ENCODE measurements around the gene CRTAP. TPM values are rescaled to one million over a fixed set of nuclear protein-coding genes. Genes with fewer than 3 reads are reported as not detected.
"Not testable (repeated sequence)": the region's sequence is repeated elsewhere in the genome, so short reads cannot be mapped to it uniquely, and the experiment has no call there.

The CRTAP gene
- total RNA-seq: 10 to 100 TPM; 14.9 to 19.5 TPM

- H3K4me3 Mint-ChIP-seq: peak within 1 kb of the TSS; percentile 85
- H3K4me1 Mint-ChIP-seq (ENCODE audit: low read depth in 2 of 2): peaks cover 7 to 18% of the 10 kb centered on the region in 2 donors
- H3K27ac Mint-ChIP-seq: peak within 1 kb of the TSS; percentile 64 to 68
- H3K36me3 Mint-ChIP-seq: no peaks in the 10 kb centered on the region
- no peaks in the 10 kb centered on the region for H3K9me3 Mint-ChIP-seq
- H3K27me3 Mint-ChIP-seq: peaks cover 0 to 2% of the 10 kb centered on the region in 2 donors
- DNase-seq (ENCODE audit: low spot score): peak; percentile 88
- ATAC-seq: peak; percentile 94 to 95
These were observed at the start of gene CRTAP for GRCh38 chr3:33113772-33114621. Gene CRTAP, plus strand, starts transcription at chr3:33114014. Its CDS starts 64 bp downstream, at chr3:33114078.

DNA sequence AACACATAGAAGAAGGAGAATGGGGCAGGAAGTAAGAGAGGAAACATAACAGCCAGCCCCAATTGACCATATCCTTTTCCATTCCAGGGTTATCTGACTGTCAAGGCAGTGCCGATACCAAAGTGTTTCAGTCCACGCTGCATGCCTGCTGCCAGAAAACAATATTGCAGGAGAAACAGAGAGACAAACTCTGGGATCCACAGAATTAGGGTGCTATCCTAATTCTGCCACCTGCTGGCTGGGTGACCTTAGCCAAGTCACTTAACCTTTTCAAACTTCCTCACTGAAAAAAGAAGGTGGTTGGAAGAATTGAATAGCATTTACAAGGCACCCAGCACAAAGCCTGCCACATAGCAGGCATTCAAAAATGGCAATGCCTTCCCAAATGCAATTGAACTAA, 48.9 kb upstream of the CRTAP start:
- Mint-ChIP-seq H3K27ac (no peak overlapping the region), H3K9me3 (no peaks in the 10 kb centered on the region), H3K4me3 (no peak overlapping the region), H3K27me3 (no peaks in the 10 kb centered on the region), H3K4me1 (ENCODE audit: low read depth in 2 of 2) (peaks cover 26 to 29% of the 10 kb centered on the region in 2 donors), H3K36me3 (peaks cover 15% of the 10 kb centered on the region)
- DNase-seq (ENCODE audit: low spot score) (no peak), ATAC-seq (no peak)

DNA sequence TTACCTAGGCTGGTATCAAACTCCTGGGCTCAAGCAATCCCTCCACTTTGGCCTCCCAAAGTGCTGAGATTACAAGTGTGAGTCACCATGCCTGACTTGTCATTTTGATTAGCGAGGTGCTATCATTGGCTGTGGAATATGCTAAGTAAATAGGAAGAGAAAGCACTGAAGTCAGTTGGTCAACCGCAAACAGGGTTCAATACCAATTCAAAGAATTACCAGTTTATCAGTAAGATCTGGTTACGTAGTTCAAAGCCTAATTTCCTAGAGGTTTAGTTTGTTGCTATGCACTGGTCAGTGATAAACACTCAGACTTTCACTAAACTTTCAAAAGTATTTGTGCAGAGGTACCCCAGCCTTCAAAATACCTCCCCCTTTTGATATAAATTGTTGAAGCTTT, 46.3 kb upstream of the CRTAP start:
- H3K27me3 Mint-ChIP-seq: no peaks in the 10 kb centered on the region
- DNase-seq (ENCODE audit: low spot score) (no peak), ATAC-seq (peak; percentile 42 to 66)
- no peak overlapping the region for H3K4me3 Mint-ChIP-seq
- H3K36me3 Mint-ChIP-seq: peaks cover 9% of the 10 kb centered on the region
- H3K27ac Mint-ChIP-seq: no peak overlapping the region
- H3K9me3 Mint-ChIP-seq: no peaks in the 10 kb centered on the region
- peaks cover 19 to 25% of the 10 kb centered on the region in 2 donors for H3K4me1 Mint-ChIP-seq (ENCODE audit: low read depth in 2 of 2)

- not testable (repeated sequence) for H3K27me3 Mint-ChIP-seq; H3K4me3 Mint-ChIP-seq; DNase-seq (ENCODE audit: low spot score); H3K36me3 Mint-ChIP-seq; ATAC-seq; H3K27ac Mint-ChIP-seq; H3K9me3 Mint-ChIP-seq
- H3K4me1 Mint-ChIP-seq (ENCODE audit: low read depth in 2 of 2): peaks cover 8 to 15% of the 10 kb centered on the region in 2 donors
These were observed 44.0 kb upstream of the CRTAP start for GRCh38 chr3:33069862-33070261.

DNA sequence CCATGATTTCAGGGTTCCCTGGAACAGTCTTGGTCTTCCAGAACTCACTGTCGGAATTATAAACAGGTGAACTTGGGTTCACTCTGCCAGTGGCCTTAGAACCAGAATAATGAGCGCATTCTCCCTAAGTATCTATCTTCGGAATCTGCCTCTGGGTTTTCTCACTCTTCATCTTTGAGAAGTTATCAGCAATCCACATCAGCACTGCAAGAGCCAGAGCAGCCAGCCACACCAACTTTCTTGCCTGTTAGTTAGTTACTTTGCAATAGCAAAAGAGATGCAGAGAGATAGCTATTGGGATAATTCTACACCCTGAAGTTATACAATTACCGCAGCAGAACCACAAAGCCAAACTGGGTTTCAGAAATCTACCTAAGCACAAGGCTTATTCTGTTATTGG, 42.6 kb upstream of the CRTAP start:
- Mint-ChIP-seq H3K27me3 (no peaks in the 10 kb centered on the region), H3K36me3 (peaks cover 9% of the 10 kb centered on the region), H3K4me3 (no peak overlapping the region), H3K9me3 (no peaks in the 10 kb centered on the region), H3K27ac (no peak overlapping the region), H3K4me1 (ENCODE audit: low read depth in 2 of 2) (peaks cover 12 to 19% of the 10 kb centered on the region in 2 donors)
- ATAC-seq (no peak), DNase-seq (ENCODE audit: low spot score) (no peak)

DNA sequence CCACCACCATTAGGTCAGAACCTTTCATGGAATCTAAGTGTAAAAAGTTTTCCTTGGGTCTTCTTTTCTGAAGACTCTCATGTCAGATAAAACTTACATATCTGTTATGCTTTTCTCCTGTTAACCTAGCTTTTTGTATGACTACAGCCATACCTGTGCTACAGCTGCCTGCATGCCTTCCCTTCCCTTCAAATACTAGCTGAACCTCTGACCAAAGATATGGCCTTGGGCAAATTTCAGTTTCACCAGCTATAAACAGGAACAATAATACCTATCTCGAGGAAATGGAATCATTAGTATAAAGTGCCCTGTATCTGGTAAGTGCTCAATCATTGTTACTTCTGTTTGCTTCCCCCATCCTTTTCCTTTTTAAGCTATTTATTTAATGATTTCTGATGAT, 41.9 kb upstream of the CRTAP start:
- no peak for DNase-seq (ENCODE audit: low spot score)
- Mint-ChIP-seq H3K27ac (peak overlapping the region in 1 of 2 donors; percentile 48), H3K4me3 (no peak overlapping the region)

GRCh38 chr3:33074217-33075067, 39.4 kb upstream of the CRTAP start:
- Mint-ChIP-seq H3K27ac (no peak overlapping the region), H3K4me1 (ENCODE audit: low read depth in 2 of 2) (peaks cover 12 to 18% of the 10 kb centered on the region in 2 donors), H3K4me3 (no peak overlapping the region), H3K36me3 (peaks cover 5% of the 10 kb centered on the region), H3K27me3 (no peaks in the 10 kb centered on the region), H3K9me3 (no peaks in the 10 kb centered on the region)
- DNase-seq (ENCODE audit: low spot score): no peak
- peak; percentile 77 to 82 for ATAC-seq

More for the DNA sequence above, 41.9 kb upstream of the CRTAP start:
- Mint-ChIP-seq H3K9me3 (no peaks in the 10 kb centered on the region), H3K27me3 (no peaks in the 10 kb centered on the region), H3K36me3 (peaks cover 9% of the 10 kb centered on the region), H3K4me1 (ENCODE audit: low read depth in 2 of 2) (peaks cover 12 to 19% of the 10 kb centered on the region in 2 donors)
- no peak for ATAC-seq

- H3K4me1 Mint-ChIP-seq (ENCODE audit: low read depth in 2 of 2): peaks cover 17 to 24% of the 10 kb centered on the region in 2 donors
- peaks cover 5% of the 10 kb centered on the region for H3K36me3 Mint-ChIP-seq
- ATAC-seq (no peak), DNase-seq (ENCODE audit: low spot score) (no peak)
- no peak overlapping the region for H3K4me3 Mint-ChIP-seq
- H3K27me3 Mint-ChIP-seq: no peaks in the 10 kb centered on the region
- no peak overlapping the region for H3K27ac Mint-ChIP-seq
- no peaks in the 10 kb centered on the region for H3K9me3 Mint-ChIP-seq
These were observed 37.8 kb upstream of the CRTAP start for GRCh38 chr3:33075995-33076394.

DNA sequence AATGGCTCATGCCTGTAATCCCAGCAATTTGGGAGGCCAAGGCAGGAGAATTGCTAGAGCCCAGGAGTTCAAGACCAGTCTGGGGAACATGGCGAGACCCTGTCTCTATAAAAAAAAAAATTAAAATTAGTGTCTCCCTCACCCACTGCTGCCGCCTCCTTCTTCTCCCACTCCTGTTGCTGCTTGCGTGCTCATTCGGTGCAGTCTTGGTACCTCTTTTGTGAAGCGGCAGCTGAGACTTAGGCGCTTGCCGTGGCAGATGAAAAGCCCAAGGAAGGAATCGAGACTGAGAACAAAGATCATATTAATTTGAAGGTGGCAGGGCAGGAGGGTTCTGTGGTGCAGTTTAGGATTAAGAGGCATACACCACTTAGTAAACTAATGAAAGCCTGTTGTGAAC, 36.9 kb upstream of the CRTAP start:
- Mint-ChIP-seq H3K4me3 (no peak overlapping the region), H3K36me3 (no peaks in the 10 kb centered on the region), H3K9me3 (no peaks in the 10 kb centered on the region), H3K27me3 (no peaks in the 10 kb centered on the region), H3K4me1 (ENCODE audit: low read depth in 2 of 2) (peaks cover 20 to 29% of the 10 kb centered on the region in 2 donors), H3K27ac (no peak overlapping the region)
- DNase-seq (ENCODE audit: low spot score) (no peak), ATAC-seq (no peak)

DNA sequence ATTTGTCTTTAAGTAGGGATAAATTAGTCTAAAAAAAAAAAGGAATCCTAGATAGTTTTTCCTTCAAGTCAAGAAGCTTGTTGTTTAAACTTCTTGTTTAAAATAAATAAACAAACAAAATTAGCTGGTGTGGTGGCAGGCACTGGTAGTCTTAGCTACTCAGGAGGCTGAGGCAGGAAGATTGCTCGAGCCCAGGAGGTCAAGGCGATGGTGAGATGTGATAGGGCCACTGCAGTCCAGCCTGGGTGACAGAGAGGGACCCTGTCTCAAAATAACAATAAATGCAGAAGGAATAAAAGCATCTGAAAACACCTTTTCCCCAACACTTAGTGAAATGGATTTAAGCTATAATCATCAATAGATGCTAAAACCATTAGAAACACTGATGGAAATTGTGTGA, 35.8 kb upstream of the CRTAP start:
- no peaks in the 10 kb centered on the region for H3K36me3 Mint-ChIP-seq
- no peaks in the 10 kb centered on the region for H3K27me3 Mint-ChIP-seq
- ATAC-seq (no peak), DNase-seq (ENCODE audit: low spot score) (no peak)
- H3K27ac Mint-ChIP-seq: no peak overlapping the region
- H3K9me3 Mint-ChIP-seq: no peaks in the 10 kb centered on the region
- no peak overlapping the region for H3K4me3 Mint-ChIP-seq
- H3K4me1 Mint-ChIP-seq (ENCODE audit: low read depth in 2 of 2): peaks cover 20 to 30% of the 10 kb centered on the region in 2 donors

DNA sequence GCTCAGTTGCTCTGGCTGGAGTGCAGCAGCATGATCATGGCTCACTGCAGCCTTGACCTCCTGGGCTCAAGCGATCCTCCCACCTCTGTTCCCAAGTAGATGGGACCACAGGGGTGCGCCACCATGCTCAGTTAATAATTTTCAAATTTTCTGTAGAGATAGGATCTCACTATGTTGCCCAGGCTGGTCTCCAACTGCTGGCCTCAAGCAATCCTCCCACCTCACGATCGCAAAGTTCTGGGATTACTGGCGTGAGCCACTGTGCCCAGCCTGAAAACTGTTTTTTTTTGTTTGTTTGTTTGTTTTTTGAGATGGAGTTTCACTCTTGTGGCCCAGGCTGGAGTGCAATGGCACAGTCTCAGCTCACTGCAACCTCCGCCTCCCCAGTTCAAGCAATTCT, 34.0 kb upstream of the CRTAP start:
- H3K27me3 Mint-ChIP-seq; ATAC-seq; H3K27ac Mint-ChIP-seq; H3K9me3 Mint-ChIP-seq; H3K4me3 Mint-ChIP-seq; DNase-seq (ENCODE audit: low spot score); H3K36me3 Mint-ChIP-seq: not testable (repeated sequence)
- H3K4me1 Mint-ChIP-seq (ENCODE audit: low read depth in 2 of 2): peaks cover 20 to 32% of the 10 kb centered on the region in 2 donors

DNA sequence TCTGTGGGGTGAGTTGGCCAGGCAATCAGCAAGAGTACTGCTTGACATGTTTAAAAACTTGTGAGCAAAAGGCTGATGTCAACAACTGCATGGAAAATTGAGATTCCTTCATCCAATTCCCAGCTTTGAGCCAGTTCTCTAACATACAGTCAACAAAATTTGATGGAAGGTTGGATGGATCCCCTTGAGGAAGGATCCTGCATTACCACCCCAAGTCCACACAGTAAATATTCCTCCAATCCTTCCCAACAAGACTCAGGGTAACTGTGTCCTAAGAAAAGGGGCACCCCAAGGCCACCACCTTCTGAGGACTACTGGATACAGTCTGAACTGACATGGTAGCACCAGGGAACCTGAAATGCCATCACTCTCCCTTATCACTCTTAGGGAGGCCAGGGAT, 32.0 kb upstream of the CRTAP start:
- Mint-ChIP-seq H3K4me3 (no peak overlapping the region), H3K27me3 (no peaks in the 10 kb centered on the region), H3K4me1 (ENCODE audit: low read depth in 2 of 2) (peaks cover 22 to 26% of the 10 kb centered on the region in 2 donors), H3K36me3 (no peaks in the 10 kb centered on the region), H3K9me3 (no peaks in the 10 kb centered on the region), H3K27ac (no peak overlapping the region)
- DNase-seq (ENCODE audit: low spot score) (no peak), ATAC-seq (no peak)

DNA sequence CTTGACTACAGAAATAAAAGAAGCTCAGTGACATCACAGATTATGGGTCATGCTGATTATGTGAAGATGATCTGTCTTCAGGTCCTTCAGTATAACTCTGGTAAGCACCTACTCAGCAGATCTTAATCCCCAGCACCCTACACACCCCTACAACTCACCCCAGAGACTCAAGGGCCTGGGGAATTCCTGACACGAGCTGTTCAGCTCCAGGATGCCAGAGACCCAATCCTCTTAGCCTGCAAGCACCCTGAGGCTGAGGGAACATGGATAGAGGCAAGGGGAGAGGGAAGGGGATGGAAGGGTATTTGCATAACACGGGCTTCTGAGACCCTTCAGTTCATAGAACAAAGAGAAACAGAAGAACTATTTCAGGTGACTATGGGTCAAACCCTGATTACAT, 29.9 kb upstream of the CRTAP start:
- no peak overlapping the region for H3K4me3 Mint-ChIP-seq
- no peak overlapping the region for H3K27ac Mint-ChIP-seq
- ATAC-seq (no peak), DNase-seq (ENCODE audit: low spot score) (no peak)
- H3K9me3 Mint-ChIP-seq: no peaks in the 10 kb centered on the region
- peaks cover 11% of the 10 kb centered on the region for H3K36me3 Mint-ChIP-seq
- peaks cover 36 to 40% of the 10 kb centered on the region in 2 donors for H3K4me1 Mint-ChIP-seq (ENCODE audit: low read depth in 2 of 2)
- no peaks in the 10 kb centered on the region for H3K27me3 Mint-ChIP-seq

GRCh38 chr3:33088691-33089090, 25.1 kb upstream of the CRTAP start:
- Mint-ChIP-seq H3K27ac (peak overlapping the region; percentile 29 to 77), H3K36me3 (peaks cover 11% of the 10 kb centered on the region), H3K27me3 (no peaks in the 10 kb centered on the region), H3K4me1 (ENCODE audit: low read depth in 2 of 2) (peaks cover 59 to 70% of the 10 kb centered on the region in 2 donors), H3K4me3 (peak overlapping the region; percentile 67), H3K9me3 (no peaks in the 10 kb centered on the region)
- ATAC-seq (no peak), DNase-seq (ENCODE audit: low spot score) (no peak)

All from natural killer cell treated with Interleukin-12 subunit alpha and Interleukin-12 subunit beta and Interleukin-15 and Interleukin-18, amount 100 ng/mL, for 72 hours (primary cell).